GM21619 (cell line): Measurements from ENCODE around the gene SCYL1.
"Not testable (repeated sequence)": the region's sequence is repeated elsewhere in the genome, so short reads cannot be mapped to it uniquely, and the experiment has no call there.

Experiments used
- ATAC-seq: cut with Tn5 transposase; IDR thresholded peaks from one replicate; pipeline ENCODE4 v1.9.1; 2021; ENCODE audit not compliant: unreplicated experiment

The SCYL1 gene

GRCh38 chr11:65505466-65506289, 19.2 kb upstream of the SCYL1 start:
- ATAC-seq = no peak

DNA sequence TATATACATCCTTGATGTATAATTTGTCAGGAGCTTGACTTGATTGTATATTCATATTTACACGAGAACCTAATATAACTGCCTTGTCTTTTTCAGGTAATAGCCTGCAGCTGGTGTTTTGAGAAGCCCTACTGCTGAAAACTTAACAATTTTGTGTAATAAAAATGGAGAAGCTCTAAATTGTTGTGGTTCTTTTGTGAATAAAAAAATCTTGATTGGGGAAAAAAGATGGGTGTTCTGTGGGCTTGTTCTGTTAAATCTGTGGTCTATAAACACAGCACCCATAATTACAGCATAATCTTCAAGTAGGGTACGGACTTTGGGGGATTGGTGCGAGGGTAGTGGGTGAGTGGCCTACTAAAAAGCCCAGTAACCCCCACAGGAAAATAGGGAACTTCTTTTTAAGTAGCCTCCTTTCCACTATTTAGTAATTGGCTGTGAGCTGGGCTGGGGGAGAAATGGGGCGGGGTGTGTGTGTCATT, 18.6 kb upstream of the SCYL1 start:
- ATAC-seq = no peak

GRCh38 chr11:65506772-65507505, 17.9 kb upstream of the SCYL1 start:
- peak; percentile 33 for ATAC-seq

DNA sequence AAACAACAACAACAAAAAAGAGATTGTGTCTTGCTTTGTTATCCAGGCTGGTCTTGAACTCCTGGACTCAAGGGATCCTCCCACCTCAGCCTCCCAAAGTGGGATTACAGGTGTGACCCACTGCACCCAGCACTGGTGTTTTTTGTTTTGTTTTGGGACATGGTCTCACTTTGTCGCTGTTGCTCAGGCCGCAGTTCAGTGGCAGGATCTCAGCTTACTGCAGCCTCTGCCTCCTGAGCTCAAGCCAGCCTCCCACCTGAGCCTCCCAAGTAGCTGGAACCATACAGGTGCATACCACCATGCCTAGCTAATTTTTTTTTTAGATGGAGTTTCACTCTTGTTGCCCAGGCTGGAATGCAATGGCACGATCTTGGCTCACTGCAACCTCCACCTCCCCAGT, 12.6 kb upstream of the SCYL1 start:
- ATAC-seq = not testable (repeated sequence)

GRCh38 chr11:65516135-65516968, 8.5 kb upstream of the SCYL1 start:
- no peak for ATAC-seq

DNA sequence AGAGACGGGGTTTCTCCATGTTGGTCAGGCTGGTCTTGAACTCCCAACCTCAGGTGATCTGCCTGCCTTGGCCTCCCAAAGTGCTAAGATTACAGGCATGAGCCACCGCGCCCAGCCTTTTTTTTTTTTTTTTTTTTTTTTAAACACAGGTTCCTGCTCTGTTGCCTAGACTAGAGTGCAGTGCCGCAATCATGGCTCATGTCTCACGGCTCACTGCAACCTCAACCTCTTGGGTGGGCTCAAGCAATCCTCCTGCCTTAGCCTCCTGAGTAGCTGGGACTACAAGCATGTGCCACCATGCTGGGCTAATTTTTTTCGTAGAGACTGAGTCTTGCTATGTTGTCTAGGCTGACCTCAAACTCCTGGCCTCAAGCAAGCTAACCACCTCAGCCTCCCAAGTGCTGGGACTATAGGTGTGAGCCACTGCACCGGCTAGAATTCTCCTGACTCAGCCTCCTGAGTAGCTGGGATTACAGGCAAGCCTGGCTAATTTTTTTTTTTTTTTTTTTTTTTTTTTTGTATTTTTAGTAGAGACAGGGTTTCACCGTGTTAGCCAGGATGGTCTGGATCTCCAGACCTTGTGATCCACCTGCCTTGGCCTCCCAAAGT, 5.8 kb upstream of the SCYL1 start:
- not testable (repeated sequence) for ATAC-seq

GRCh38 chr11:65521777-65522521, 2.9 kb upstream of the SCYL1 start:
- ATAC-seq = not testable (repeated sequence)

DNA sequence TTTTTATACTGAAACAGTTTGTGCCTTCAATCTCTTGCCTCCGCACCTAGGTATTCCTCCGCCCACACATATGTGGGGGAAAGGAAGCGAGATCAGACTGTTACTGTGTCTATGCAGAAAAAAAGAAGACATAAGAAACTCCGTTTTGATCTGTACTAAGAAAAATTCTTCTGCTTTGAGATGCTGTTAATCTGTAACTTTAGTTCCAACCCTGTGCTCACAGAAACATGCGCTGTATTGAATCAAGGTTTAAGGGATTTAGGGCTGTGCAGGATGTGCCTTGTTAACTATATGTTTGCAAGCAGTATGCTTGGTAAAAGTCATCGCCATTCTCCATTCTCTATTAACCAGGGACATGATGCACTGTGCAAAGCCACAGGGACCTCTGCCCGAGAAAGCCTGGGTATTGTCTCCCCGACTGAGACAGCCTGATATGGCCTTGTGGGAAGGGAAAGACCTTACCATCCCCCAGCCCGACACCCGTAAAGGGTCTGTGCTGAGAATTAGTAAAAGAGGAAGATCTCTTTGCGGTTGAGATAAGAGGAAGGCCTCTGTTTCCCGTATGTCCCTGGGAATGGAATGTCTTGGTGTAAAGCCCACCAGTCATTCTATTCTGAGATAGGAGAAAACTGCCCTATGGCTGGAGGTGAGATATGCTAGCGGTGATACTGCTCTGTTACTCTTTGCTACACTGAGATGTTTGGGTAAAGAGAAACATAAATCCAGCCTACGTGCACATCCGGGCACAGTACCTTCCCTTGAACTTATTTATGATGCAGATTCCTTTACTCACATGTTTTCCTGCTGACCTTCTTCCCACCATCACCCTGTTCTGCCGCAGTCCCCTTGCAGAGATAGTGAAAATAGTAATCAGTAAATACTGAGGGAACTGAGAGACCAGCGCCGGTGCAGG, 1.9 kb upstream of the SCYL1 start:
- ATAC-seq = not testable (repeated sequence)

- not testable (repeated sequence) for ATAC-seq
Measured at GRCh38 chr11:65523631-65523968, 1.3 kb upstream of the SCYL1 start.

- no peak for ATAC-seq
Measured at GRCh38 chr11:65524014-65524740, 706 bp upstream of the SCYL1 start.

- ATAC-seq = no peak
Measured at GRCh38 chr11:65525546-65526480, 930 bp downstream of the SCYL1 start.

- ATAC-seq = no peak
Measured at GRCh38 chr11:65526744-65527143, 1.9 kb downstream of the SCYL1 start.

DNA sequence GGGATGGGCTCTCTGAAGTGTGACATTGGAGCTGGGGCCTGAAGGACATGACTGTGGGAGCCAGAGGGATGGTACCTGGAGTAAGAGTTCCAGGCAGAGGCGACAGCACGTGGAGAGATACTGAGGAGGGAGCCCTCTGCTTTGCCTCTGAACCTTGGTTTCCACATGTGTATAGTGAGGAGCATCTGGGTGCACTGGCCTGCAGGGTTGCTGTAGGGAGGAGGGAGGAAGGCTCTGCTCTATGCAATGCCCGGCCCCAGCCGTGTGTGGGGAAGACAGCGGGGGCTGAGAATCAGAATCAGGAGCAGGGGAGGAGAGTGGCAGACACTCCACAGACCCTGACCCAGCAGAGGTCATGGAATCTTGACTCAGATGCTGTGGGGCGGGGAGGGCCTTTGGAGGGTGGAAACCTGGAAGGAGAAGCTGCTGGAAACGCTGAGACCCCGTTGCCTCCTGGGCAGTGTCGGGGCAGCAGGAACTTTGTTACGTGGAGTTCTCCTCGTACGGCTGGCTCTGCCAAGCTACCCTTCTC, 4.0 kb downstream of the SCYL1 start:
- no peak for ATAC-seq

GRCh38 chr11:65529475-65530156, 4.7 kb downstream of the SCYL1 start:
- ATAC-seq = no peak

DNA sequence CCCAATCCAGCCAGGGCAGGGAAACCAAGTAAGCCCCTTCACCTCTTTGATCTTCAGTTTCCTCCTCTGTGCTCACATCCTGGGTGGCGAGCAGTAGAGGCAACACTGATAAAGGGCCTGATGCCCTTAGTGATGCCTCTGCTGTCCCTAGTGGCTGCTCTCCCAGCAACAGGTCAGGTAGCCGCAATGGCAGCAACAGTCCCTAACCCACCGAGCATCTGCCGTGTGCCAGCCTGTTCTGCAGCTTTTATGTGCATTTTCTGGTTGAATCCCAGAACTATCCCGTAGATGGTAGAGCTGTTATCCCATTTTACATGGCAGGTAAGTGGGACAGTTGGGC, 5.2 kb downstream of the SCYL1 start:
- ATAC-seq = no peak

DNA sequence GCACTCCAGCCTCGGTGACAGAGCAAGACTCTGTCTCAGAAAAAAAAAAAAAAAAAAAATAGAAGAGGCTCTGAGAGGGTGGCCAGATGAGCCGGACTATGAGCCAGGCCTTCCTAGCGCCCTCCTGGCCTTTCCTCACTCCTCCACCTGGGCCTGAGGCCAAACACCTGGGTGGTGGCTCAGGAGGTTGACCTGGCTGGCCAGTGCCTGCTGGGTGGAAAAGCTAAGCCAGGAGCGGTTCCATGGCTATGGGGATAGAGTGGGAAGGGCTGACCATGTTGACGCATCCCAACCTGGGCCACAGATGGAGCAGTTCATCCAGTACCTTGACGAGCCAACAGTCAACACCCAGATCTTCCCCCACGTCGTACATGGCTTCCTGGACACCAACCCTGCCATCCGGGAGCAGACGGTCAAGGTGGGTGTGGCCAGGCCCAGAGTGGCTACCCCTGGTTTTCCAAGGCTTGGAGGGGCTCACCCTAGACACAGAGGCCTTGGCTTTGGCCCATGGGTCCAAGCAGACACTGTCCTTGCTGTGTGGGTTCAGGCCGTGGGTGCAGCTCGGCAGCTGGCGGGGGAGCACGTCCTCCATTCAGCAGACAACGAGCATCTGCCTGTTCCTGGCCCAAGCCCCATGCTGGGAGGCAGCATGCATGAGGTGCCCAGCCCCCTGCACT, 7.6 kb downstream of the SCYL1 start:
- ATAC-seq = no peak
